Measurements from ENCODE around the gene SLC11A2.
"Not testable (repeated sequence)": the region's sequence is repeated elsewhere in the genome, so short reads cannot be mapped to it uniquely, and the experiment has no call there.

The SLC11A2 gene

GRCh38 chr12:51027342-51027835 is 1.2 kb upstream of the SLC11A2 start:
- DNase-seq (ENCODE audit: low read depth in 2 of 2), result no peak

GRCh38 chr12:51025338-51025835 is 797 bp downstream of the SLC11A2 start:
- DNase-seq (ENCODE audit: low read depth in 2 of 2), result no peak

- DNase-seq (ENCODE audit: low read depth in 2 of 2), result no peak
Measured at GRCh38 chr12:51023625-51024382, 2.4 kb downstream of the SLC11A2 start.

- no peak for DNase-seq (ENCODE audit: low read depth in 2 of 2)
Measured at GRCh38 chr12:51021694-51022093, 4.5 kb downstream of the SLC11A2 start.

- DNase-seq (ENCODE audit: low read depth in 2 of 2), result no peak
Measured at GRCh38 chr12:51020448-51021182, 5.6 kb downstream of the SLC11A2 start.

GRCh38 chr12:51019927-51020326 is 6.3 kb downstream of the SLC11A2 start:
- DNase-seq (ENCODE audit: low read depth in 2 of 2), result no peak

GRCh38 chr12:51018956-51019355 is 7.2 kb downstream of the SLC11A2 start:
- no peak for DNase-seq (ENCODE audit: low read depth in 2 of 2)

- no peak for DNase-seq (ENCODE audit: low read depth in 2 of 2)
Measured at GRCh38 chr12:51017452-51017851, 8.7 kb downstream of the SLC11A2 start.

- not testable (repeated sequence) for DNase-seq (ENCODE audit: low read depth in 2 of 2)
Measured at GRCh38 chr12:51014467-51014866, 11.7 kb downstream of the SLC11A2 start.

- DNase-seq (ENCODE audit: low read depth in 2 of 2), result no peak
Measured at GRCh38 chr12:51013441-51013840, 12.7 kb downstream of the SLC11A2 start.

GRCh38 chr12:51012570-51013236 is 13.5 kb downstream of the SLC11A2 start:
- no peak for DNase-seq (ENCODE audit: low read depth in 2 of 2)

GRCh38 chr12:51011955-51012354 is 14.2 kb downstream of the SLC11A2 start:
- no peak for DNase-seq (ENCODE audit: low read depth in 2 of 2)

- no peak for DNase-seq (ENCODE audit: low read depth in 2 of 2)
Measured at GRCh38 chr12:51009056-51009440, 17.1 kb downstream of the SLC11A2 start.

GRCh38 chr12:51008329-51009055 is 17.7 kb downstream of the SLC11A2 start:
- DNase-seq (ENCODE audit: low read depth in 2 of 2), result no peak

GRCh38 chr12:51005671-51006070 is 20.5 kb downstream of the SLC11A2 start:
- DNase-seq (ENCODE audit: low read depth in 2 of 2), result no peak

- DNase-seq (ENCODE audit: low read depth in 2 of 2), result no peak
Measured at GRCh38 chr12:51005030-51005429, 21.2 kb downstream of the SLC11A2 start.

GRCh38 chr12:51004504-51004903 is 21.7 kb downstream of the SLC11A2 start:
- DNase-seq (ENCODE audit: low read depth in 2 of 2), result no peak

GRCh38 chr12:51001799-51002198 is 24.4 kb downstream of the SLC11A2 start:
- DNase-seq (ENCODE audit: low read depth in 2 of 2), result no peak

GRCh38 chr12:51000245-51000644 is 25.9 kb downstream of the SLC11A2 start:
- no peak for DNase-seq (ENCODE audit: low read depth in 2 of 2)

- DNase-seq (ENCODE audit: low read depth in 2 of 2), result no peak
Measured at GRCh38 chr12:50999093-50999492, 27.1 kb downstream of the SLC11A2 start.

GRCh38 chr12:50992819-50993218 is 33.4 kb downstream of the SLC11A2 start:
- DNase-seq (ENCODE audit: low read depth in 2 of 2), result no peak

GRCh38 chr12:50991291-50991690 is 34.9 kb downstream of the SLC11A2 start:
- no peak for DNase-seq (ENCODE audit: low read depth in 2 of 2)
